Skeletal muscle satellite cell (primary cell): ENCODE data around the gene FAM151B.
"Not testable (repeated sequence)": the region's sequence is repeated elsewhere in the genome, so short reads cannot be mapped to it uniquely, and the experiment has no call there.

Source experiments
- H3K27me3 ChIP-seq: 2 replicates; pipeline ENCODE4 v1.7.0; 2013; ENCODE audit warnings: low read length; ENCODE audit not compliant: control insufficient read depth, insufficient read depth
- H3K36me3 ChIP-seq: 2 replicates; pipeline ENCODE4 v1.7.0; 2013; ENCODE audit warnings: mild to moderate bottlenecking, control low read depth, low read length; ENCODE audit not compliant: insufficient read depth
- H3K4me1 ChIP-seq: 2 replicates; pipeline ENCODE4 v1.7.0; 2013; ENCODE audit warnings: low read length; ENCODE audit not compliant: control insufficient read depth, insufficient read depth
- H3K4me2 ChIP-seq: 2 replicates; pipeline ENCODE4 v1.7.0; 2013; ENCODE audit warnings: mild to moderate bottlenecking, low read length
- H3K4me3 ChIP-seq: 2 replicates; pipeline ENCODE4 v1.7.0; 2013; ENCODE audit warnings: low read length
- H3K9ac ChIP-seq: 2 replicates; pipeline ENCODE4 v1.7.0; 2013; ENCODE audit warnings: mild to moderate bottlenecking, low read depth, low read length, moderate library complexity
- H3K9me3 ChIP-seq: replicated peaks from 2 replicates; pipeline ENCODE4 v1.7.0; 2013; ENCODE audit warnings: mild to moderate bottlenecking, control low read depth, low read length

The FAM151B gene

GRCh38 chr5:80569086-80569960 lies 81.4 kb downstream of the FAM151B start:
- Histone ChIP-seq H3K36me3 (no peaks in the 10 kb centered on the region), H3K27me3 (peaks cover 70% of the 10 kb centered on the region), H3K4me1 (peaks cover 11% of the 10 kb centered on the region), H3K9ac (no peak overlapping the region), H3K4me2 (peak overlapping the region; percentile 75), H3K4me3 (peak overlapping the region; percentile 61), H3K9me3 (no peaks in the 10 kb centered on the region)

GRCh38 chr5:80569961-80570786 lies 82.3 kb downstream of the FAM151B start, which contains the start of gene ANKRD34B:
ANKRD34B (minus strand) TSS chr5:80570280; CDS start chr5:80560019, 10,261 bp downstream.
- no peak within 1 kb of the TSS for H3K9ac ChIP-seq
- H3K27me3 ChIP-seq: peaks cover 76% of the 10 kb centered on the region
- peak within 1 kb of the TSS; percentile 61 for H3K4me3 ChIP-seq
- H3K4me2 ChIP-seq: peak within 1 kb of the TSS; percentile 75
- H3K4me1 ChIP-seq: peaks cover 11% of the 10 kb centered on the region
- no peaks in the 10 kb centered on the region for H3K36me3 ChIP-seq
- no peaks in the 10 kb centered on the region for H3K9me3 ChIP-seq

- peaks cover 11% of the 10 kb centered on the region for H3K4me1 ChIP-seq
- no peak overlapping the region for H3K4me2 ChIP-seq
- no peaks in the 10 kb centered on the region for H3K36me3 ChIP-seq
- peaks cover 67% of the 10 kb centered on the region for H3K27me3 ChIP-seq
- no peaks in the 10 kb centered on the region for H3K9me3 ChIP-seq
- no peak overlapping the region for H3K9ac ChIP-seq
- H3K4me3 ChIP-seq: no peak overlapping the region
Observed at GRCh38 chr5:80573062-80573461, 85.2 kb downstream of the FAM151B start.

GRCh38 chr5:80576383-80576782 lies 88.5 kb downstream of the FAM151B start:
- Histone ChIP-seq H3K36me3 (no peaks in the 10 kb centered on the region), H3K4me1 (no peaks in the 10 kb centered on the region), H3K27me3 (peaks cover 35% of the 10 kb centered on the region)

GRCh38 chr5:80577707-80578106 lies 89.8 kb downstream of the FAM151B start:
- H3K9ac ChIP-seq: no peak overlapping the region
- H3K4me3 ChIP-seq: no peak overlapping the region
- H3K27me3 ChIP-seq: peaks cover 23% of the 10 kb centered on the region
- no peak overlapping the region for H3K4me2 ChIP-seq
- no peaks in the 10 kb centered on the region for H3K36me3 ChIP-seq
- no peaks in the 10 kb centered on the region for H3K4me1 ChIP-seq
- no peaks in the 10 kb centered on the region for H3K9me3 ChIP-seq

More at GRCh38 chr5:80576383-80576782, 88.5 kb downstream of the FAM151B start:
- H3K4me2 ChIP-seq: no peak overlapping the region
- no peak overlapping the region for H3K4me3 ChIP-seq
- no peaks in the 10 kb centered on the region for H3K9me3 ChIP-seq
- H3K9ac ChIP-seq: no peak overlapping the region

GRCh38 chr5:80579050-80579449 lies 91.2 kb downstream of the FAM151B start:
- H3K27me3 ChIP-seq: peaks cover 22% of the 10 kb centered on the region
- H3K4me2 ChIP-seq: no peak overlapping the region
- no peaks in the 10 kb centered on the region for H3K4me1 ChIP-seq
- no peaks in the 10 kb centered on the region for H3K36me3 ChIP-seq
- H3K9ac ChIP-seq: no peak overlapping the region
- H3K9me3 ChIP-seq: no peaks in the 10 kb centered on the region
- no peak overlapping the region for H3K4me3 ChIP-seq

GRCh38 chr5:80580291-80580690 lies 92.4 kb downstream of the FAM151B start:
- not testable (repeated sequence) for H3K4me3 ChIP-seq, H3K4me2 ChIP-seq, H3K4me1 ChIP-seq, H3K36me3 ChIP-seq, H3K9me3 ChIP-seq, H3K9ac ChIP-seq
- H3K27me3 ChIP-seq: peaks cover 13% of the 10 kb centered on the region

- no peak overlapping the region for H3K4me2 ChIP-seq
- no peaks in the 10 kb centered on the region for H3K27me3 ChIP-seq
- H3K4me1 ChIP-seq: no peaks in the 10 kb centered on the region
- no peaks in the 10 kb centered on the region for H3K36me3 ChIP-seq
- H3K4me3 ChIP-seq: no peak overlapping the region
- H3K9me3 ChIP-seq: no peaks in the 10 kb centered on the region
- no peak overlapping the region for H3K9ac ChIP-seq
Observed at GRCh38 chr5:80584770-80585169, 96.9 kb downstream of the FAM151B start.

- H3K4me1 ChIP-seq: no peaks in the 10 kb centered on the region
- H3K9ac ChIP-seq: no peak overlapping the region
- no peaks in the 10 kb centered on the region for H3K36me3 ChIP-seq
- H3K4me3 ChIP-seq: no peak overlapping the region
- no peak overlapping the region for H3K4me2 ChIP-seq
- no peaks in the 10 kb centered on the region for H3K27me3 ChIP-seq
- no peaks in the 10 kb centered on the region for H3K9me3 ChIP-seq
Observed at GRCh38 chr5:80588858-80589540, 101.1 kb downstream of the FAM151B start.

GRCh38 chr5:80590766-80591165 lies 102.9 kb downstream of the FAM151B start:
- H3K36me3 ChIP-seq: no peaks in the 10 kb centered on the region
- H3K9me3 ChIP-seq: no peaks in the 10 kb centered on the region
- no peak overlapping the region for H3K4me3 ChIP-seq
- H3K4me1 ChIP-seq: no peaks in the 10 kb centered on the region
- no peak overlapping the region for H3K4me2 ChIP-seq
- no peaks in the 10 kb centered on the region for H3K27me3 ChIP-seq
- no peak overlapping the region for H3K9ac ChIP-seq

- no peaks in the 10 kb centered on the region for H3K27me3 ChIP-seq
- H3K4me3 ChIP-seq: no peak overlapping the region
- H3K4me2 ChIP-seq: no peak overlapping the region
- no peak overlapping the region for H3K9ac ChIP-seq
- H3K9me3 ChIP-seq: no peaks in the 10 kb centered on the region
- no peaks in the 10 kb centered on the region for H3K36me3 ChIP-seq
- H3K4me1 ChIP-seq: no peaks in the 10 kb centered on the region
Observed at GRCh38 chr5:80591352-80591751, 103.5 kb downstream of the FAM151B start.
